HEK293 (cell line): ENCODE measurements around the gene TPRN.

Experiments
- CTCF ChIA-PET: fragments of 350-600 bp; formaldehyde crosslinking; extraction: SDS; loops from one replicate; lab custom pipeline; 2021; ENCODE audit warnings: antibody characterized with exemption; lab: Yijun Ruan, JAX
- POLR2A ChIA-PET: fragments of 300-600 bp; formaldehyde crosslinking; extraction: SDS; loops from one replicate; lab custom pipeline; 2020; ENCODE audit warnings: antibody characterized with exemption, inconsistent platforms; lab: Yijun Ruan, JAX
- H3K27ac ChIP-seq: fragments of 200-500 bp; sonication (Bioruptor generic); 2 replicates; pipeline ENCODE4 v1.5.1; 2014; ENCODE audit warnings: low read depth, low read length, control low read depth, inconsistent platforms; ENCODE audit errors: extremely low read depth
- H3K36me3 ChIP-seq, 2 experiments: fragments of 200-500 bp in 1 of 2; sonication (Bioruptor generic) in 1 of 2; 1 replicate in 1 of 2; 2 replicates in 1 of 2; pipeline ENCODE4 v1.5.1; 2014 to 2017; ENCODE audit warnings: inconsistent platforms in 2 of 2, low read length in 2 of 2; ENCODE audit not compliant: control insufficient read depth in 2 of 2, insufficient read depth in 1 of 2
- H3K4me1 ChIP-seq: fragments of 200-500 bp; sonication (Bioruptor generic); 2 replicates; pipeline ENCODE4 v1.5.1; 2014; ENCODE audit warnings: mild to moderate bottlenecking, low read length, inconsistent platforms; ENCODE audit not compliant: control insufficient read depth, insufficient read depth
- H3K4me3 ChIP-seq: 2 replicates; pipeline ENCODE4 v1.5.1; 2011; ENCODE audit warnings: low read depth, mild to moderate bottlenecking, control low read depth, low read length, moderate library complexity
- H3K9me3 ChIP-seq: fragments of 200-500 bp; sonication (Bioruptor generic); 2 replicates; pipeline ENCODE4 v1.5.1; 2014; ENCODE audit warnings: low read depth, low read length, inconsistent platforms; ENCODE audit not compliant: control insufficient read depth, insufficient read depth
- GLIS1 ChIP-seq: fragments of 450-650 bp; formaldehyde crosslinking; IDR thresholded peaks from 2 replicates; pipeline ENCODE4 v1.5.1; 2016; ENCODE audit warnings: missing biosample characterization, missing genetic modification characterization
- GLIS2 ChIP-seq: fragments of 450-650 bp; formaldehyde crosslinking; IDR thresholded peaks from 2 replicates; pipeline ENCODE4 v1.5.1; 2016; ENCODE audit warnings: missing biosample characterization, missing genetic modification characterization
- PBX3 ChIP-seq: sonication (generic); formaldehyde crosslinking; IDR thresholded peaks from 2 replicates; pipeline ENCODE4 v1.8.1; 2022; ENCODE audit warnings: mild to moderate bottlenecking, moderate library complexity, missing genetic modification reagents
- ZBTB1 ChIP-seq: fragments of 450-650 bp; formaldehyde crosslinking; IDR thresholded peaks from 2 replicates; pipeline ENCODE4 v1.5.1; 2016; ENCODE audit warnings: missing biosample characterization, missing genetic modification characterization
- ZFP69B ChIP-seq: fragments of 450-650 bp; formaldehyde crosslinking; IDR thresholded peaks from 2 replicates; pipeline ENCODE4 v1.5.1; 2016; ENCODE audit warnings: missing biosample characterization, missing genetic modification characterization
- ZIC2 ChIP-seq: fragments of 450-650 bp; formaldehyde crosslinking; IDR thresholded peaks from 2 replicates; pipeline ENCODE4 v1.5.1; 2016; ENCODE audit warnings: missing biosample characterization, missing genetic modification characterization
- ZNF2 ChIP-seq: fragments of 450-650 bp; formaldehyde crosslinking; IDR thresholded peaks from 2 replicates; pipeline ENCODE4 v1.5.1; 2016; ENCODE audit warnings: missing biosample characterization, missing genetic modification characterization
- ZNF324 ChIP-seq: fragments of 450-650 bp; formaldehyde crosslinking; IDR thresholded peaks from 2 replicates; pipeline ENCODE4 v1.5.1; 2016; ENCODE audit warnings: missing biosample characterization, missing genetic modification characterization
- ZNF335 ChIP-seq: fragments of 450-650 bp; formaldehyde crosslinking; conservative IDR thresholded peaks from 2 replicates; pipeline ENCODE4 v1.5.1; 2016; ENCODE audit warnings: missing biosample characterization, missing genetic modification characterization
- ZNF354C ChIP-seq: fragments of 450-650 bp; formaldehyde crosslinking; IDR thresholded peaks from 2 replicates; pipeline ENCODE4 v1.5.1; 2016; ENCODE audit warnings: missing biosample characterization, missing genetic modification characterization, low read depth, borderline replicate concordance
- ZNF394 ChIP-seq: fragments of 450-650 bp; formaldehyde crosslinking; IDR thresholded peaks from 2 replicates; pipeline ENCODE4 v1.5.1; 2016; ENCODE audit warnings: missing biosample characterization, missing genetic modification characterization, mild to moderate bottlenecking, moderate library complexity, borderline replicate concordance
- ZNF473 ChIP-seq: fragments of 450-650 bp; formaldehyde crosslinking; IDR thresholded peaks from 2 replicates; pipeline ENCODE4 v1.5.1; 2017; ENCODE audit warnings: missing biosample characterization, missing genetic modification characterization
- ZNF558 ChIP-seq: fragments of 450-650 bp; formaldehyde crosslinking; IDR thresholded peaks from 2 replicates; pipeline ENCODE4 v1.5.1; 2016; ENCODE audit warnings: missing biosample characterization, missing genetic modification characterization
- ZNF660 ChIP-seq: fragments of 450-650 bp; IDR thresholded peaks from 2 replicates; pipeline ENCODE4 v1.5.1; 2018; ENCODE audit warnings: missing biosample characterization, mild to moderate bottlenecking, missing genetic modification characterization
- ZNF792 ChIP-seq: fragments of 450-650 bp; formaldehyde crosslinking; IDR thresholded peaks from 2 replicates; pipeline ENCODE4 v1.5.1; 2016; ENCODE audit warnings: missing biosample characterization, missing genetic modification characterization
- ZSCAN23 ChIP-seq: fragments of 450-650 bp; formaldehyde crosslinking; IDR thresholded peaks from 2 replicates; pipeline ENCODE4 v1.5.1; 2016; ENCODE audit warnings: missing biosample characterization, missing genetic modification characterization
- ZXDB ChIP-seq: fragments of 450-650 bp; formaldehyde crosslinking; IDR thresholded peaks from 2 replicates; pipeline ENCODE4 v1.5.1; 2016; ENCODE audit warnings: missing biosample characterization, missing genetic modification characterization
- TF ChIP-seq, protein P1 (sequence below): fragments of 450-650 bp; formaldehyde crosslinking; IDR thresholded peaks from 2 replicates; pipeline ENCODE4 v1.5.1; 2016; ENCODE audit warnings: missing biosample characterization, missing genetic modification characterization
- TF ChIP-seq, protein P2 (sequence below): fragments of 450-650 bp; IDR thresholded peaks from 2 replicates; pipeline ENCODE4 v1.5.1; 2018; ENCODE audit warnings: missing biosample characterization, missing genetic modification characterization
- TF ChIP-seq, protein P3 (sequence below): fragments of 450-650 bp; formaldehyde crosslinking; conservative IDR thresholded peaks from 2 replicates; pipeline ENCODE4 v1.5.1; 2016; ENCODE audit warnings: low read depth, missing biosample characterization, missing genetic modification characterization

The TPRN gene

DNA sequence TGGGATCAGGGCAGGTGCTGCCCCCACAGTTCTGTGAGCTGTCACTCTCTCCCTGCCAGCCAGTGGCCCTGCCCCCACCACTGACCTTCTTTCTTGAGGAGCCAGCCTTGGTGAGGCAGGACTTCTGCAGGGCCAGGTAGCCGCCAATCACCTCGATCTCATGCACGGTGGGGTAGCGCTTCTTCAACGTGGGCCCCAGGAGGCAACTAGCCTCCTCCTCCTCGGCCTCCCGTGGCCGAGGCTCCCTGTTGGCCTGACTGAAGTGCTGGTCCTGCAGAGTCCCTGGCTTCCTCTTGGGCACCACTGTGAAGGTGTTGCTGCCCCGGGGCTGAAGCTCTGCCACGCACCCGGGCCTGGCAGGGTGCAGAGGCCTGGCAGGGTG, 1.6 kb downstream of the TPRN start:
- Histone ChIP-seq H3K4me3 (no peak overlapping the region; the same call in 1 of the 2 replicates), H3K4me1 (peaks cover 5% of the 10 kb centered on the region; the same call in 1 of the 2 replicates), H3K36me3 (peaks cover 0 to 1% of the 10 kb centered on the region in 2 experiments; a peak in 1 of 3 replicates), H3K9me3 (no peaks in the 10 kb centered on the region), H3K27ac (no peak overlapping the region)
- POLR2A ChIA-PET: interaction anchor here (0.6 to 3.4 kb wide), 7 partner anchors 9 to 69 kb away, joined by 3 to 34 read pairs (median 5); partner anchors contain the start of genes ANAPC2, LRRC26, SSNA1 and TUBB4B
- no peak for TF ChIP-seq ZSCAN23 (tag by site-specific recombination)
- TF ChIP-seq ZFP69B: 0 out of 2 replicates have a peak, but pooled peaks have one; percentile 15
- peak; percentile 20; the same call in 1 of the 2 replicates for TF ChIP-seq ZNF335
- peak; percentile 47; the same call in 1 of the 2 replicates for TF ChIP-seq GLIS2 (tag by site-specific recombination)
- no peak for TF ChIP-seq ZNF324
- TF ChIP-seq, protein P1, sequence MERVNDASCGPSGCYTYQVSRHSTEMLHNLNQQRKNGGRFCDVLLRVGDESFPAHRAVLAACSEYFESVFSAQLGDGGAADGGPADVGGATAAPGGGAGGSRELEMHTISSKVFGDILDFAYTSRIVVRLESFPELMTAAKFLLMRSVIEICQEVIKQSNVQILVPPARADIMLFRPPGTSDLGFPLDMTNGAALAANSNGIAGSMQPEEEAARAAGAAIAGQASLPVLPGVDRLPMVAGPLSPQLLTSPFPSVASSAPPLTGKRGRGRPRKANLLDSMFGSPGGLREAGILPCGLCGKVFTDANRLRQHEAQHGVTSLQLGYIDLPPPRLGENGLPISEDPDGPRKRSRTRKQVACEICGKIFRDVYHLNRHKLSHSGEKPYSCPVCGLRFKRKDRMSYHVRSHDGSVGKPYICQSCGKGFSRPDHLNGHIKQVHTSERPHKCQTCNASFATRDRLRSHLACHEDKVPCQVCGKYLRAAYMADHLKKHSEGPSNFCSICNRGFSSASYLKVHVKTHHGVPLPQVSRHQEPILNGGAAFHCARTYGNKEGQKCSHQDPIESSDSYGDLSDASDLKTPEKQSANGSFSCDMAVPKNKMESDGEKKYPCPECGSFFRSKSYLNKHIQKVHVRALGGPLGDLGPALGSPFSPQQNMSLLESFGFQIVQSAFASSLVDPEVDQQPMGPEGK (tag by site-specific recombination): 0 out of 2 replicates have a peak, but pooled peaks have one; percentile 7
- TF ChIP-seq ZNF394 (tag by site-specific recombination): no peak
- TF ChIP-seq ZNF558 (tag by site-specific recombination): no peak
- no peak for TF ChIP-seq ZNF792 (tag by site-specific recombination)
- TF ChIP-seq PBX3: no peak
- TF ChIP-seq, protein P2, sequence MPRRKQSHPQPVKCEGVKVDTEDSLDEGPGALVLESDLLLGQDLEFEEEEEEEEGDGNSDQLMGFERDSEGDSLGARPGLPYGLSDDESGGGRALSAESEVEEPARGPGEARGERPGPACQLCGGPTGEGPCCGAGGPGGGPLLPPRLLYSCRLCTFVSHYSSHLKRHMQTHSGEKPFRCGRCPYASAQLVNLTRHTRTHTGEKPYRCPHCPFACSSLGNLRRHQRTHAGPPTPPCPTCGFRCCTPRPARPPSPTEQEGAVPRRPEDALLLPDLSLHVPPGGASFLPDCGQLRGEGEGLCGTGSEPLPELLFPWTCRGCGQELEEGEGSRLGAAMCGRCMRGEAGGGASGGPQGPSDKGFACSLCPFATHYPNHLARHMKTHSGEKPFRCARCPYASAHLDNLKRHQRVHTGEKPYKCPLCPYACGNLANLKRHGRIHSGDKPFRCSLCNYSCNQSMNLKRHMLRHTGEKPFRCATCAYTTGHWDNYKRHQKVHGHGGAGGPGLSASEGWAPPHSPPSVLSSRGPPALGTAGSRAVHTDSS (tag by site-specific recombination): 0 out of 2 replicates have a peak, but pooled peaks have one; percentile 15
- TF ChIP-seq ZNF660 (tag by site-specific recombination): no peak
- peak; percentile 99 for TF ChIP-seq ZIC2
- TF ChIP-seq, protein P3, sequence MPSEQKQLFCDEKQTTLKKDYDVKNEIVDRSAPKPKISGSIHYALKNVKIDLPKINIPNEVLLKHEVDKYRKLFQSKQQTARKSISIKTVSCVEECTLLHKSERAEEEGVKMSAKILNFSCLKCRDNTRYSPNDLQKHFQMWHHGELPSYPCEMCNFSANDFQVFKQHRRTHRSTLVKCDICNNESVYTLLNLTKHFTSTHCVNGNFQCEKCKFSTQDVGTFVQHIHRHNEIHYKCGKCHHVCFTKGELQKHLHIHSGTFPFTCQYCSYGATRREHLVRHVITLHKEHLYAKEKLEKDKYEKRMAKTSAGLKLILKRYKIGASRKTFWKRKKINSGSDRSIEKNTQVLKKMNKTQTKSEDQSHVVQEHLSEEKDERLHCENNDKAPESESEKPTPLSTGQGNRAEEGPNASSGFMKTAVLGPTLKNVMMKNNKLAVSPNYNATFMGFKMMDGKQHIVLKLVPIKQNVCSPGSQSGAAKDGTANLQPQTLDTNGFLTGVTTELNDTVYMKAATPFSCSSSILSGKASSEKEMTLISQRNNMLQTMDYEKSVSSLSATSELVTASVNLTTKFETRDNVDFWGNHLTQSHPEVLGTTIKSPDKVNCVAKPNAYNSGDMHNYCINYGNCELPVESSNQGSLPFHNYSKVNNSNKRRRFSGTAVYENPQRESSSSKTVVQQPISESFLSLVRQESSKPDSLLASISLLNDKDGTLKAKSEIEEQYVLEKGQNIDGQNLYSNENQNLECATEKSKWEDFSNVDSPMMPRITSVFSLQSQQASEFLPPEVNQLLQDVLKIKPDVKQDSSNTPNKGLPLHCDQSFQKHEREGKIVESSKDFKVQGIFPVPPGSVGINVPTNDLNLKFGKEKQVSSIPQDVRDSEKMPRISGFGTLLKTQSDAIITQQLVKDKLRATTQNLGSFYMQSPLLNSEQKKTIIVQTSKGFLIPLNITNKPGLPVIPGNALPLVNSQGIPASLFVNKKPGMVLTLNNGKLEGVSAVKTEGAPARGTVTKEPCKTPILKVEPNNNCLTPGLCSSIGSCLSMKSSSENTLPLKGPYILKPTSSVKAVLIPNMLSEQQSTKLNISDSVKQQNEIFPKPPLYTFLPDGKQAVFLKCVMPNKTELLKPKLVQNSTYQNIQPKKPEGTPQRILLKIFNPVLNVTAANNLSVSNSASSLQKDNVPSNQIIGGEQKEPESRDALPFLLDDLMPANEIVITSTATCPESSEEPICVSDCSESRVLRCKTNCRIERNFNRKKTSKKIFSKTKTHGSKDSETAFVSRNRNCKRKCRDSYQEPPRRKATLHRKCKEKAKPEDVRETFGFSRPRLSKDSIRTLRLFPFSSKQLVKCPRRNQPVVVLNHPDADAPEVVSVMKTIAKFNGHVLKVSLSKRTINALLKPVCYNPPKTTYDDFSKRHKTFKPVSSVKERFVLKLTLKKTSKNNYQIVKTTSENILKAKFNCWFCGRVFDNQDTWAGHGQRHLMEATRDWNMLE (tag by site-specific recombination): no peak
- TF ChIP-seq ZXDB: no peak
- TF ChIP-seq ZNF2 (tag by site-specific recombination): no peak
- no peak for TF ChIP-seq ZNF473 (tag by site-specific recombination)
- no peak for TF ChIP-seq ZNF354C (tag by site-specific recombination)
- TF ChIP-seq GLIS1 (tag by site-specific recombination): peak; percentile 96
- no peak for TF ChIP-seq ZBTB1
- CTCF ChIA-PET: interaction anchor here (0.5 to 3.3 kb wide), 5 partner anchors 10 to 110 kb away, joined by 3 to 22 read pairs (median 3); partner anchors contain the start of genes ANAPC2 and SSNA1
